Measurements from ENCODE around the gene CASTOR1.

Gene CASTOR1

GRCh38 chr22:30262917-30263741, 26.2 kb downstream of the CASTOR1 start:
- DNase-seq = peak; percentile 89

GRCh38 chr22:30262112-30262511, 27.2 kb downstream of the CASTOR1 start:
- DNase-seq = no peak

- no peak for DNase-seq
These were observed 28.2 kb downstream of the CASTOR1 start for GRCh38 chr22:30261134-30261533.

- no peak for DNase-seq
These were observed 28.6 kb downstream of the CASTOR1 start for GRCh38 chr22:30260682-30261081.

- DNase-seq = no peak
These were observed 29.0 kb downstream of the CASTOR1 start for GRCh38 chr22:30260276-30260675.

- DNase-seq = no peak
These were observed 35.0 kb downstream of the CASTOR1 start for GRCh38 chr22:30254314-30254713.

- DNase-seq = no peak
These were observed 36.0 kb downstream of the CASTOR1 start for GRCh38 chr22:30253205-30253852.

GRCh38 chr22:30252411-30253204, 36.7 kb downstream of the CASTOR1 start:
- no peak for DNase-seq

GRCh38 chr22:30251711-30252110, 37.6 kb downstream of the CASTOR1 start:
- no peak for DNase-seq

- DNase-seq = peak; percentile 72
These were observed 38.5 kb downstream of the CASTOR1 start for GRCh38 chr22:30250661-30251267.

- DNase-seq = no peak
These were observed 39.2 kb downstream of the CASTOR1 start for GRCh38 chr22:30250039-30250565.

- DNase-seq = no peak
These were observed 40.0 kb downstream of the CASTOR1 start for GRCh38 chr22:30249049-30250038.

- DNase-seq = no peak
These were observed 40.8 kb downstream of the CASTOR1 start for GRCh38 chr22:30248484-30248883.

GRCh38 chr22:30247974-30248373, 41.3 kb downstream of the CASTOR1 start:
- no peak for DNase-seq

- DNase-seq = no peak
These were observed 41.7 kb downstream of the CASTOR1 start for GRCh38 chr22:30247561-30247960.

GRCh38 chr22:30246814-30247376, 42.4 kb downstream of the CASTOR1 start:
- peak; percentile 56 for DNase-seq

- peak; percentile 75 for DNase-seq
These were observed 43.1 kb downstream of the CASTOR1 start, which contains the start of gene LIF for GRCh38 chr22:30245985-30246813. Gene LIF (minus strand): TSS chr22:30246759. CDS start chr22:30246695, 64 bp downstream.

- peak; percentile 39 for DNase-seq
These were observed 43.9 kb downstream of the CASTOR1 start for GRCh38 chr22:30245181-30245984.

- peak; percentile 27 for DNase-seq
These were observed 44.7 kb downstream of the CASTOR1 start for GRCh38 chr22:30244641-30245040.
